Suppressor macrophage treated with lipopolysaccharide for 4 hours (primary cell): ENCODE measurements around the gene TTLL10.

Experiments
- DNase-seq: peaks from one replicate; pipeline ENCODE4 v3.0.0-alpha.2; 2020

The TTLL10 gene

GRCh38 chr1:1208713-1209433, 35.2 kb downstream of the TTLL10 start:
- DNase-seq, result no peak

- no peak for DNase-seq
These were observed 37.3 kb downstream of the TTLL10 start for GRCh38 chr1:1210726-1211540.

GRCh38 chr1:1211541-1212441, 38.1 kb downstream of the TTLL10 start:
- no peak for DNase-seq

GRCh38 chr1:1212780-1213344, 39.2 kb downstream of the TTLL10 start:
- peak; percentile 37 for DNase-seq

GRCh38 chr1:1213345-1214265, 39.9 kb downstream of the TTLL10 start, which contains the start of gene TNFRSF4:
TSS of gene TNFRSF4 (minus strand) at chr1:1214153. CDS start at chr1:1214127, 26 bp downstream.
- peak; percentile 34 for DNase-seq

- DNase-seq, result peak; percentile 31
These were observed 41.5 kb downstream of the TTLL10 start for GRCh38 chr1:1215080-1215676.

GRCh38 chr1:1215881-1216605, 42.4 kb downstream of the TTLL10 start:
- no peak for DNase-seq

- no peak for DNase-seq
These were observed 43.3 kb downstream of the TTLL10 start for GRCh38 chr1:1216770-1217620.

- DNase-seq, result no peak
These were observed 44.2 kb downstream of the TTLL10 start for GRCh38 chr1:1217621-1218523.

GRCh38 chr1:1218524-1219200, 45.0 kb downstream of the TTLL10 start:
- DNase-seq, result no peak

GRCh38 chr1:1219341-1219740, 45.7 kb downstream of the TTLL10 start:
- DNase-seq, result no peak

GRCh38 chr1:1220197-1220596, 46.5 kb downstream of the TTLL10 start:
- no peak for DNase-seq

GRCh38 chr1:1221887-1222574, 48.4 kb downstream of the TTLL10 start:
- no peak for DNase-seq

GRCh38 chr1:1222575-1223225, 49.0 kb downstream of the TTLL10 start:
- DNase-seq, result no peak

- DNase-seq, result no peak
These were observed 49.6 kb downstream of the TTLL10 start for GRCh38 chr1:1223321-1223720.

- no peak for DNase-seq
These were observed 50.2 kb downstream of the TTLL10 start for GRCh38 chr1:1223891-1224290.
